Neutrophil (primary cell): Measurements from ENCODE around the gene NDUFA8.

ENCODE experiments used
- H3K27ac ChIP-seq: fragments of 200-600 bp; sonication (generic); 2 replicates; pipeline ENCODE4 v1.5.1; 2016; ENCODE audit warnings: mild to moderate bottlenecking, moderate library complexity
- H3K27me3 ChIP-seq: fragments of 200-600 bp; sonication (generic); 2 replicates; pipeline ENCODE4 v1.6.0; 2016; ENCODE audit warnings: mild to moderate bottlenecking
- H3K36me3 ChIP-seq: fragments of 200-600 bp; sonication (generic); 2 replicates; pipeline ENCODE4 v1.5.1; 2017
- H3K4me1 ChIP-seq, 2 experiments: fragments of 200-600 bp in 1 of 2; sonication (generic) in 1 of 2; 1 replicate in 1 of 2; 2 replicates in 1 of 2; pipeline versions ENCODE4 v1.5.1 to v1.6.1; 2013 to 2016; ENCODE audit warnings: low read depth in 1 of 2, low read length in 1 of 2, mild to moderate bottlenecking in 1 of 2, moderate library complexity in 1 of 2; ENCODE audit not compliant: control insufficient read depth in 1 of 2, insufficient read depth in 1 of 2
- H3K4me3 ChIP-seq, 2 experiments: fragments of 200-600 bp in 1 of 2; sonication (generic) in 1 of 2; 1 replicate in 1 of 2; 2 replicates in 1 of 2; pipeline ENCODE4 v1.5.1; 2013 to 2016; ENCODE audit warnings: low read depth in 1 of 2, low read length in 1 of 2, mild to moderate bottlenecking in 1 of 2, moderate library complexity in 1 of 2
- H3K9me3 ChIP-seq: fragments of 200-600 bp; sonication (generic); 2 replicates; pipeline ENCODE4 v1.5.1; 2016
- TF ChIP-seq, protein P1 (sequence below): fragments of 200-600 bp; sonication (generic); IDR thresholded peaks from 2 replicates; pipeline ENCODE4 v1.5.1; 2016; ENCODE audit warnings: antibody characterized with exemption

The NDUFA8 gene

DNA sequence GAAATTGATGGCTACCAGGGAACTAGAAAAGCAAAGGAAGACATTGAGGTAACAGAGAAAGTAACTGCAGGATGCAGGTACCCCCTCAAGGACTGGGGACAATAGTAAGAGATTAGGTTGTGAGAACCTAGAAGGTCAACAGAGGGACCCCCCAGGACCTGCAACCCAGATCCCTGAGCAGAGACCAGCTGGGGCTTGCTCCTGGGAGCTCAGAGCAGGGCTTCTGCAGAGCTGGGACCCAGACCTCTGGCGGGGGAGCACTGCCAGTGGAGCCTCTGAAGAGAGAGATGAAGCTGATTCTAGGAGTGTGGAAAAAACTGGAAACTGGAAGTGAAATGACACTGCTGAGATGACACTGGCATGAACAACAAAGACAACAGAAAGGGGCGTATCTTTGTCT, 17.3 kb upstream of the NDUFA8 start:
- Histone ChIP-seq H3K9me3 (no peaks in the 10 kb centered on the region), H3K27ac (no peak overlapping the region), H3K4me1 (no peaks in the 10 kb centered on the region), H3K36me3 (no peaks in the 10 kb centered on the region), H3K27me3 (peaks cover 32% of the 10 kb centered on the region), H3K4me3 (no peak overlapping the region)
- TF ChIP-seq, protein P1, sequence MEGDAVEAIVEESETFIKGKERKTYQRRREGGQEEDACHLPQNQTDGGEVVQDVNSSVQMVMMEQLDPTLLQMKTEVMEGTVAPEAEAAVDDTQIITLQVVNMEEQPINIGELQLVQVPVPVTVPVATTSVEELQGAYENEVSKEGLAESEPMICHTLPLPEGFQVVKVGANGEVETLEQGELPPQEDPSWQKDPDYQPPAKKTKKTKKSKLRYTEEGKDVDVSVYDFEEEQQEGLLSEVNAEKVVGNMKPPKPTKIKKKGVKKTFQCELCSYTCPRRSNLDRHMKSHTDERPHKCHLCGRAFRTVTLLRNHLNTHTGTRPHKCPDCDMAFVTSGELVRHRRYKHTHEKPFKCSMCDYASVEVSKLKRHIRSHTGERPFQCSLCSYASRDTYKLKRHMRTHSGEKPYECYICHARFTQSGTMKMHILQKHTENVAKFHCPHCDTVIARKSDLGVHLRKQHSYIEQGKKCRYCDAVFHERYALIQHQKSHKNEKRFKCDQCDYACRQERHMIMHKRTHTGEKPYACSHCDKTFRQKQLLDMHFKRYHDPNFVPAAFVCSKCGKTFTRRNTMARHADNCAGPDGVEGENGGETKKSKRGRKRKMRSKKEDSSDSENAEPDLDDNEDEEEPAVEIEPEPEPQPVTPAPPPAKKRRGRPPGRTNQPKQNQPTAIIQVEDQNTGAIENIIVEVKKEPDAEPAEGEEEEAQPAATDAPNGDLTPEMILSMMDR: no peak

DNA sequence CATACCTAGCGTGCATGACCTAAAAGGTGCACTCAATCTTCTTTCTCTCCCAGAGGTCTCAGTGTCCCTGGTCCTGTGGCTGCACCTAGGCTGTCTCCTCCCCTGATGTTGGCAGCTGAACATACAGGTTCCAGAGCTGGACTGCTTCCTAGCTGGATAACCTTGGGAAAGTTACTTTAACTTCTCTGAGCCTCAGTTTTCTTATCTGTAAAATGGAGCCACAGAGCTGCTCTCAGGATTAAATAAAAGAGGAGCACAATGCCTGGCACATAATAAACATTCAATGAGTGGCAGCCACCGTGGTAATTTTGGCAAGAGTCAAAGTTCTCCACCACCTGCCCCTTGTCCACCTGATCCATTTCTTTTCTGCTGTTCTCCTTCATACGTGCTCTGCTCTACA, 14.1 kb upstream of the NDUFA8 start:
- Histone ChIP-seq H3K4me1 (no peaks in the 10 kb centered on the region), H3K27ac (no peak overlapping the region), H3K4me3 (no peak overlapping the region), H3K36me3 (no peaks in the 10 kb centered on the region), H3K9me3 (no peaks in the 10 kb centered on the region), H3K27me3 (peaks cover 27% of the 10 kb centered on the region)
- TF ChIP-seq, protein P1: no peak

DNA sequence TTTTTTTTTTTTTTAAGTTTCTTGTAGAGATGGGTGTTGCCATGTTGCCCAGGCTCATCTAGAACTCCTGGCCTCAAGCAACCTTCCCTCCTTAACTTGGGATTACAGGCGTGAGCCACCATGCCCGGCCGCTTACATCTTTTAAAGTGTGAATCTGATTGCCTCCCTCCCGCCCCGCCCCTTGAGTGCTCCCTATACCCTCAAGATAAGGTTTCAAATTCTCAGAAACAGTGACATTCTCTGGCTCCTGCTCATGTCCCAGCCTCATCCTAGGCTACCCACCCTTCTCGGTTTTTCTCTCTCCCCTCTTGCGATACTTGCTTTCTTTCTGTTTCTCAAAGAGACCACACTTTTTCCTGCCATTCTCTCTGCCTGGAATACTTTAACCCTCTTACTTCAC, 12.6 kb upstream of the NDUFA8 start:
- TF ChIP-seq, protein P1: no peak
- Histone ChIP-seq H3K27ac (no peak overlapping the region), H3K4me3 (no peak overlapping the region), H3K4me1 (no peaks in the 10 kb centered on the region), H3K36me3 (no peaks in the 10 kb centered on the region), H3K27me3 (peaks cover 26% of the 10 kb centered on the region), H3K9me3 (no peaks in the 10 kb centered on the region)

DNA sequence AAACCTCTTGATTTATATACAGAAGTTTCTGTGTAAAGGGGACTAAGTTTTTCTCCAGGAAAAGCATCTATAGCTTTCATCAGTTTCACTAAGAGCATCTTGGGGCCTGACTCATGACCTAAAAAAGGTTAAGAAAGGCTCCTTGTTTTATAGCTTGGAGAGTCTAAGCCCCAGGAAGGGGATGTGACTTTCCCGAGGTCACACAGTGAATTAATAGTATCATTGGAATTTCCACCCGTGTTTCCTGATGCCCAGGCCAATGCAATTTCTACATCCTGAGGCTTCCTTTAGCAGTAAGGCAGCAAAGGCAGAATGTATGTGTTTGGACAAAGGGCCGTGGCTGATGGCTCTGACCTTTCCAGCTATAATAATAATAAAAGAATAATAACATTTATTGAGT, 8.8 kb upstream of the NDUFA8 start:
- H3K27ac ChIP-seq: no peak overlapping the region
- no peaks in the 10 kb centered on the region for H3K4me1 ChIP-seq
- TF ChIP-seq, protein P1: no peak
- H3K4me3 ChIP-seq: no peak overlapping the region
- H3K27me3 ChIP-seq: peaks cover 37% of the 10 kb centered on the region
- H3K9me3 ChIP-seq: no peaks in the 10 kb centered on the region
- no peaks in the 10 kb centered on the region for H3K36me3 ChIP-seq

DNA sequence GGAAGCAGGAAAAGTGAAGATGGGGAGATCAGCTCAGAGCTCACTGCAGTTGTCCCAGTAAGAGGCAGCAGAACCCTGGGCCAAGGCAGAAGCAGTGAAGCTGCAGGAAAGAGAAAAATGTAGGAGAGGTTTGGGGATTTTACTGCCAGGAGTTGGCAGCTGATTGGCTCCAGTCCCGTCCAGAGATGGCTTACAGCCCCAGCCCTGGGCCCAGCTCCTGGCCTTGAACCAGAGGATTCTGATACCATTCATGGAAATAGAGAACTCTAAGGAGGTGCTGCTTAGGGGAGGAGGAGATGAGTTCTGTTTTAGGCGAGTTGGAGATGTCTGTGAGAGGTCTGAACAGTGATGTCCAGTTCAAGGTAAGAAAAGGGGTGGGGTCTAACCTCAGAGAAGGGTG, 4.7 kb upstream of the NDUFA8 start:
- Histone ChIP-seq H3K27ac (no peak overlapping the region), H3K36me3 (no peaks in the 10 kb centered on the region), H3K27me3 (peaks cover 50% of the 10 kb centered on the region), H3K4me3 (no peak overlapping the region), H3K4me1 (peaks cover 0 to 4% of the 10 kb centered on the region in 2 experiments), H3K9me3 (no peaks in the 10 kb centered on the region)
- TF ChIP-seq, protein P1: no peak

DNA sequence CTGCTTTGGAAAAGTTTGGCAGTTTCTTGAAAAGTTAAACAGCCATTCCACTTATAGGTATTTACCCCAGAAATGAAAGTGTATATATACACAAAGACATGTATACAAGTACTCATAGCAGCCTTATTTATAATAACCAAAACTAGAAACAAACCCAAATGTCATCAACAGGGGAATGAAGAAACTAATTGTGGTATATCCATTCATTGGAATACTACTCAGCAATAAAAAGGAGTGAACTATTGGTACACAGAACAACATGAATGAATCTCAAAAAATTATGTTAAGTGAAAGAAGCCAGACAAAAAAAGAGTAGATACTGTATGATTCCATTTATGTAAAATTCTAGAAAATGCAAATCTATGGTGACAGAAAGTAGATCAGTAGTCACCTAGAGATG, 2.8 kb upstream of the NDUFA8 start:
- Histone ChIP-seq H3K27ac (no peak overlapping the region), H3K27me3 (peaks cover 50% of the 10 kb centered on the region), H3K4me3 (no peak overlapping the region), H3K36me3 (no peaks in the 10 kb centered on the region), H3K9me3 (no peaks in the 10 kb centered on the region), H3K4me1 (peaks cover 6 to 11% of the 10 kb centered on the region in 2 experiments)
- TF ChIP-seq, protein P1: no peak
